SK-N-SH treated with all-trans-retinoic acid at 6 μM for 48 hours (cell line): ENCODE results near the gene MYPN.

Experiments used
- ATAC-seq: fragments of 200-7000 bp; cut with Tn5 transposase; 3 replicates; pipeline ENCODE4 v1.9.1; 2020; ENCODE audit warnings: mild to moderate bottlenecking, moderate library complexity
- ARNTL ChIP-seq: fragments of 450-650 bp; formaldehyde crosslinking; IDR thresholded peaks from 2 replicates; pipeline ENCODE4 v1.5.0; 2020; ENCODE audit warnings: low read depth, mild to moderate bottlenecking, moderate library complexity, borderline replicate concordance
- BACH2 ChIP-seq: fragments of 250-450 bp; sonication (Bioruptor Pico); IDR thresholded peaks from 2 replicates; pipeline ENCODE4 v1.9.0; 2021; ENCODE audit warnings: mild to moderate bottlenecking, borderline replicate concordance
- CREB5 ChIP-seq: fragments of 250-450 bp; sonication (Bioruptor Pico); IDR thresholded peaks from 2 replicates; pipeline ENCODE4 v1.5.1; 2020; ENCODE audit warnings: low read depth, mild to moderate bottlenecking, moderate library complexity
- CSDC2 ChIP-seq: fragments of 250-450 bp; sonication (Bioruptor Pico); IDR thresholded peaks from 2 replicates; pipeline ENCODE4 v1.5.0; 2020; ENCODE audit warnings: mild to moderate bottlenecking, moderate library complexity
- CSRNP3 ChIP-seq: fragments of 250-450 bp; sonication (Bioruptor Pico); IDR thresholded peaks from 2 replicates; pipeline ENCODE4 v1.5.1; 2021; ENCODE audit warnings: mild to moderate bottlenecking, moderate library complexity
- ESRRG ChIP-seq: fragments of 250-450 bp; sonication (Bioruptor Pico); IDR thresholded peaks from 2 replicates; pipeline ENCODE4 v1.6.1; 2021; ENCODE audit warnings: mild to moderate bottlenecking
- GLIS3 ChIP-seq: fragments of 250-450 bp; sonication (Bioruptor Pico); IDR thresholded peaks from 2 replicates; pipeline ENCODE4 v1.5.0; 2020; ENCODE audit warnings: mild to moderate bottlenecking, moderate library complexity
- ISL1 ChIP-seq: fragments of 250-450 bp; sonication (Bioruptor Pico); IDR thresholded peaks from 2 replicates; pipeline ENCODE4 v2.1.2; 2022; ENCODE audit warnings: mild to moderate bottlenecking, moderate library complexity
- OSR1 ChIP-seq: fragments of 250-450 bp; sonication (Bioruptor Pico); IDR thresholded peaks from 2 replicates; pipeline ENCODE4 v1.8.0; 2022; ENCODE audit warnings: moderate library complexity, mild to moderate bottlenecking, inconsistent platforms
- PATZ1 ChIP-seq: fragments of 250-450 bp; sonication (Bioruptor Pico); IDR thresholded peaks from 2 replicates; pipeline ENCODE4 v1.8.0; 2020; ENCODE audit warnings: mild to moderate bottlenecking, moderate library complexity, borderline replicate concordance
- POU6F1 ChIP-seq: fragments of 250-450 bp; sonication (Bioruptor Pico); IDR thresholded peaks from 2 replicates; pipeline ENCODE4 v1.8.0; 2021; ENCODE audit warnings: low read depth, mild to moderate bottlenecking, moderate library complexity, borderline replicate concordance
- PPARA ChIP-seq: fragments of 250-450 bp; sonication (Bioruptor Pico); IDR thresholded peaks from 2 replicates; pipeline ENCODE4 v1.5.0; 2020; ENCODE audit warnings: mild to moderate bottlenecking, borderline replicate concordance
- RARB ChIP-seq: fragments of 250-450 bp; sonication (Bioruptor Pico); IDR thresholded peaks from 2 replicates; pipeline ENCODE4 v1.8.0; 2021; ENCODE audit warnings: mild to moderate bottlenecking, moderate library complexity
- SNAI2 ChIP-seq: fragments of 250-450 bp; sonication (Bioruptor Pico); IDR thresholded peaks from 2 replicates; pipeline ENCODE4 v1.5.0; 2020; ENCODE audit warnings: mild to moderate bottlenecking, moderate library complexity
- TCF4 ChIP-seq: fragments of 250-450 bp; sonication (Bioruptor Pico); IDR thresholded peaks from 2 replicates; pipeline ENCODE4 v1.8.0; 2021; ENCODE audit warnings: mild to moderate bottlenecking, moderate library complexity, borderline replicate concordance
- TOX ChIP-seq: fragments of 250-450 bp; sonication (Bioruptor Pico); IDR thresholded peaks from 2 replicates; pipeline ENCODE4 v1.8.0; 2021; ENCODE audit warnings: mild to moderate bottlenecking, moderate library complexity, borderline replicate concordance
- TSHZ2 ChIP-seq: fragments of 250-450 bp; sonication (Bioruptor Pico); IDR thresholded peaks from 2 replicates; pipeline ENCODE4 v1.5.0; 2020; ENCODE audit warnings: mild to moderate bottlenecking, moderate library complexity
- ZFP3 ChIP-seq: fragments of 250-450 bp; sonication (Bioruptor Pico); IDR thresholded peaks from 2 replicates; pipeline ENCODE4 v1.5.0; 2020; ENCODE audit warnings: mild to moderate bottlenecking, moderate library complexity
- ZFP30 ChIP-seq: fragments of 450-650 bp; formaldehyde crosslinking; IDR thresholded peaks from 2 replicates; pipeline ENCODE4 v1.5.0; 2022; ENCODE audit warnings: mild to moderate bottlenecking, moderate library complexity
- ZNF565 ChIP-seq: fragments of 450-650 bp; formaldehyde crosslinking; conservative IDR thresholded peaks from 2 replicates; pipeline ENCODE4 v1.5.0; 2020; ENCODE audit warnings: low read depth, mild to moderate bottlenecking, moderate library complexity
- ZNF70 ChIP-seq: fragments of 450-650 bp; formaldehyde crosslinking; IDR thresholded peaks from 2 replicates; pipeline ENCODE4 v1.5.0; 2020; ENCODE audit warnings: mild to moderate bottlenecking, moderate library complexity
- ZNF8 ChIP-seq: fragments of 450-650 bp; formaldehyde crosslinking; IDR thresholded peaks from 2 replicates; pipeline ENCODE4 v1.5.0; 2020; ENCODE audit warnings: mild to moderate bottlenecking, moderate library complexity

Gene MYPN

GRCh38 chr10:68223535-68224165 lies 114.4 kb downstream of the MYPN start:
- no peak for TF ChIP-seq ARNTL (CRISPR knock-in tag)
- no peak for TF ChIP-seq GLIS3 (CRISPR knock-in tag)
- no peak for TF ChIP-seq PATZ1 (CRISPR knock-in tag)
- no peak for TF ChIP-seq CSDC2 (CRISPR knock-in tag)
- TF ChIP-seq ESRRG (CRISPR knock-in tag): no peak
- no peak for TF ChIP-seq TOX
- no peak for TF ChIP-seq BACH2
- TF ChIP-seq ZFP3 (CRISPR knock-in tag): no peak
- TF ChIP-seq ISL1 (CRISPR knock-in tag): no peak
- no peak for TF ChIP-seq ZFP30 (CRISPR knock-in tag)
- ATAC-seq: peak; percentile 46; the same call in 1 of the 3 replicates

GRCh38 chr10:68224810-68225209 lies 115.5 kb downstream of the MYPN start:
- ATAC-seq: no peak
- no peak for TF ChIP-seq ESRRG (CRISPR knock-in tag)
- no peak for TF ChIP-seq PPARA (CRISPR knock-in tag)
- no peak for TF ChIP-seq OSR1 (CRISPR knock-in tag)
- no peak for TF ChIP-seq SNAI2 (CRISPR knock-in tag)
- no peak for TF ChIP-seq TSHZ2 (CRISPR knock-in tag)
- no peak for TF ChIP-seq BACH2
- no peak for TF ChIP-seq CSDC2 (CRISPR knock-in tag)
- no peak for TF ChIP-seq TCF4 (CRISPR knock-in tag)
- TF ChIP-seq RARB (CRISPR knock-in tag): no peak
- no peak for TF ChIP-seq ZFP30 (CRISPR knock-in tag)
- no peak for TF ChIP-seq ARNTL (CRISPR knock-in tag)
- no peak for TF ChIP-seq ZNF70
- no peak for TF ChIP-seq ZNF8 (CRISPR knock-in tag)
- no peak for TF ChIP-seq ZNF565
- TF ChIP-seq CREB5 (CRISPR knock-in tag): no peak
- TF ChIP-seq TOX: no peak
- TF ChIP-seq, all 23 proteins: peak for 0

GRCh38 chr10:68230268-68230667 lies 121.0 kb downstream of the MYPN start:
- no peak for ATAC-seq
- no peak for TF ChIP-seq ZFP30 (CRISPR knock-in tag)
- no peak for TF ChIP-seq POU6F1 (CRISPR knock-in tag)
- TF ChIP-seq TCF4 (CRISPR knock-in tag): no peak
- no peak for TF ChIP-seq PATZ1 (CRISPR knock-in tag)
- no peak for TF ChIP-seq ARNTL (CRISPR knock-in tag)
- TF ChIP-seq RARB (CRISPR knock-in tag): no peak
- no peak for TF ChIP-seq BACH2
- no peak for TF ChIP-seq ZFP3 (CRISPR knock-in tag)
- no peak for TF ChIP-seq OSR1 (CRISPR knock-in tag)
- no peak for TF ChIP-seq ZNF8 (CRISPR knock-in tag)
- TF ChIP-seq PPARA (CRISPR knock-in tag): no peak
- TF ChIP-seq ZNF70: no peak
- no peak for TF ChIP-seq CREB5 (CRISPR knock-in tag)
- TF ChIP-seq CSDC2 (CRISPR knock-in tag): no peak
- TF ChIP-seq ZNF565: no peak
- no peak for TF ChIP-seq TOX
- no peak for TF ChIP-seq SNAI2 (CRISPR knock-in tag)
- no peak for TF ChIP-seq CSRNP3
- no peak for TF ChIP-seq ESRRG (CRISPR knock-in tag)
